GM12878 (cell line): ENCODE data around the gene PRG2. TPM values are rescaled to one million over a fixed set of nuclear protein-coding genes. Genes with fewer than 3 reads are reported as not detected.
A peak's percentile ranks its signal among the peaks of the same experiment; 100 is the strongest.

Experiments
- ATAC-seq: fragments of 200-7000 bp; cut with Tn5 transposase; 3 replicates; pipeline ENCODE4 v1.9.1; 2020; ENCODE audit warnings: mild to moderate bottlenecking, moderate library complexity
- BruUV-seq: library from RNA; stranded (reverse); fragments of 400-500 nt; replicated peaks from 2 replicates; lab custom pipeline; 2021; lab: Mats Ljungman, UMichigan
- CTCF ChIA-PET: fragments of 300-600 bp; sonication (Branson Sonifier 250); formaldehyde crosslinking; extraction: SDS; loops from one replicate; lab custom pipeline; 2021; ENCODE audit warnings: inconsistent platforms; lab: Yijun Ruan, JAX
- POLR2A ChIA-PET: fragments of 350-600 bp; formaldehyde crosslinking; extraction: SDS; loops from one replicate; lab custom pipeline; 2021; ENCODE audit warnings: inconsistent platforms; lab: Charles Lee
- RAD21 ChIA-PET: fragments of 300-600 bp; sonication (Branson Sonifier 250); formaldehyde crosslinking; loops from one replicate; lab custom pipeline; 2023; ENCODE audit warnings: antibody characterized with exemption; ENCODE audit not compliant: unreplicated experiment; lab: Charles Lee
- SMC1A ChIA-PET: fragments of 300-600 bp; sonication (Branson Sonifier 250); formaldehyde crosslinking; loops from one replicate; lab custom pipeline; 2023; ENCODE audit not compliant: unreplicated experiment, uncharacterized antibody; lab: Charles Lee
- DNase-seq: peaks from one replicate; pipeline ENCODE4 v3.0.0-alpha.2; 2011; ENCODE audit warnings: low read depth, low spot score
- FAIRE-seq: peaks from 3 replicates; lab custom pipeline; 2011; peaks lifted over from hg19 to GRCh38; lab: Jason Lieb, UNC
- H2AFZ ChIP-seq: 2 replicates; pipeline ENCODE4 v1.6.0; 2011; ENCODE audit warnings: low read depth, low read length, control low read depth; ENCODE audit not compliant: control insufficient read depth
- H3K27ac ChIP-seq: 2 replicates; pipeline ENCODE4 v1.5.1; 2011; ENCODE audit warnings: control low read depth; ENCODE audit not compliant: control insufficient read depth, insufficient read depth
- H3K27me3 ChIP-seq, 2 experiments: replicated peaks in 1 of 2; 2 replicates each; pipeline versions ENCODE4 v1.6.0 to v1.6.1; 2011; ENCODE audit warnings: low read length in 1 of 2; ENCODE audit not compliant: control insufficient read depth in 2 of 2, insufficient read depth in 2 of 2
- H3K36me3 ChIP-seq, 2 experiments: 2 replicates each; pipeline ENCODE4 v1.5.1; 2011; ENCODE audit warnings: low read length in 1 of 2; ENCODE audit not compliant: control insufficient read depth in 2 of 2, insufficient read depth in 2 of 2
- H3K4me1 ChIP-seq: 2 replicates; pipeline ENCODE4 v1.6.1; 2011; ENCODE audit warnings: mild to moderate bottlenecking, low read length, moderate library complexity, mixed read lengths; ENCODE audit not compliant: control insufficient read depth, insufficient read depth
- H3K4me2 ChIP-seq: 2 replicates; pipeline ENCODE4 v1.6.0; 2011; ENCODE audit warnings: control low read depth; ENCODE audit not compliant: control insufficient read depth, insufficient read depth
- H3K4me3 ChIP-seq: fragments of 200-600 bp; sonication (generic); 2 replicates; pipeline ENCODE4 v1.5.1; 2016
- H3K79me2 ChIP-seq: 2 replicates; pipeline ENCODE4 v1.6.0; 2011; ENCODE audit warnings: low read length; ENCODE audit not compliant: control insufficient read depth, insufficient read depth
- H3K9ac ChIP-seq: 2 replicates; pipeline ENCODE4 v1.8.0; 2011; ENCODE audit warnings: low read length, control low read depth, mixed read lengths; ENCODE audit not compliant: control insufficient read depth, insufficient read depth
- H3K9me3 ChIP-seq: replicated peaks from 3 replicates; pipeline ENCODE4 v1.5.1; 2011; ENCODE audit warnings: mild to moderate bottlenecking, low read length; ENCODE audit not compliant: control insufficient read depth, insufficient read depth
- H4K20me1 ChIP-seq: 2 replicates; pipeline ENCODE4 v1.6.0; 2011; ENCODE audit not compliant: control insufficient read depth, insufficient read depth
- WGBS: methylation state at CpG from one replicate; pipeline ENCODE4 v1.1.6; 2016; ENCODE audit warnings: low lambda C conversion rate; ENCODE audit not compliant: insufficient replicate concordance, insufficient coverage; ENCODE audit errors: missing lambda C conversion rate; 5-methylcytosine and 5-hydroxymethylcytosine counted together
- in situ Hi-C: fragments of 300-500 bp; cut with MboI; formaldehyde crosslinking; loops from 9 replicates; pipeline ENCODE4 v1.14.3; 2018; ENCODE audit warnings: mixed read lengths
- intact Hi-C: fragments of 100-400 bp; cut with micrococcal nuclease; formaldehyde crosslinking; loops from one replicate; pipeline ENCODE4 v1.14.2; 2022; ENCODE audit not compliant: unreplicated experiment
- polyA plus RNA-seq, 11 experiments: library from polyadenylated mRNA; depleted of rRNA in 4 of 11; unstranded in 6 of 11; stranded (reverse) in 5 of 11; fragments of >200 nt; fragmentation: Nextera tagmentation in 4 of 11; fragmentation: Illumina TruSeq in 1 of 11; extraction: Ambion mirVana in 4 of 11; extraction: Trizol in 1 of 11; gene quantifications; 1 replicate in 1 of 11; 2 replicates in 10 of 11; pipeline versions ENCODE4 v1.2.1 to v1.2.3, GENCODE V29; 2011 to 2016; ENCODE audit warnings: inconsistent platforms in 2 of 11, missing spikeins in 2 of 11, low read depth in 1 of 11
- total RNA-seq, 4 experiments: library from RNA; depleted of rRNA in 3 of 4; stranded (reverse); fragments of >200 nt in 3 of 4; fragmentation: Illumina TruSeq in 1 of 4; extraction: Trizol in 1 of 4; gene quantifications; 2 replicates each; pipeline versions ENCODE4 v1.2.1 to v1.2.3, GENCODE V29; 2013 to 2021
- TF ChIP-seq, protein P1 (sequence below), 3 experiments: IDR thresholded peaks in 2 of 3; conservative IDR thresholded peaks in 1 of 3; 2 replicates each; pipeline ENCODE4 v1.5.1; 2011; ENCODE audit warnings: low read depth in 3 of 3, low read length in 3 of 3, mild to moderate bottlenecking in 3 of 3, control low read depth in 2 of 3, moderate library complexity in 2 of 3, inconsistent platforms in 1 of 3, mixed read lengths in 1 of 3; ENCODE audit not compliant: control insufficient read depth in 2 of 3, insufficient read depth in 1 of 3; ENCODE audit errors: extremely low read depth in 1 of 3
- TF ChIP-seq, protein P2 (sequence below): fragments of 450-650 bp; conservative IDR thresholded peaks from 2 replicates; pipeline ENCODE4 v1.6.1; 2017; ENCODE audit warnings: mild to moderate bottlenecking, moderate library complexity

PRG2 gene
- total and polyA plus RNA-seq, 10 of the 15 experiments (the other 5 are each of a cell fraction or from before 2014, with no cell fraction given), result 0.10 to 1.7 (median 0.56) TPM; not detected in 2

DNA sequence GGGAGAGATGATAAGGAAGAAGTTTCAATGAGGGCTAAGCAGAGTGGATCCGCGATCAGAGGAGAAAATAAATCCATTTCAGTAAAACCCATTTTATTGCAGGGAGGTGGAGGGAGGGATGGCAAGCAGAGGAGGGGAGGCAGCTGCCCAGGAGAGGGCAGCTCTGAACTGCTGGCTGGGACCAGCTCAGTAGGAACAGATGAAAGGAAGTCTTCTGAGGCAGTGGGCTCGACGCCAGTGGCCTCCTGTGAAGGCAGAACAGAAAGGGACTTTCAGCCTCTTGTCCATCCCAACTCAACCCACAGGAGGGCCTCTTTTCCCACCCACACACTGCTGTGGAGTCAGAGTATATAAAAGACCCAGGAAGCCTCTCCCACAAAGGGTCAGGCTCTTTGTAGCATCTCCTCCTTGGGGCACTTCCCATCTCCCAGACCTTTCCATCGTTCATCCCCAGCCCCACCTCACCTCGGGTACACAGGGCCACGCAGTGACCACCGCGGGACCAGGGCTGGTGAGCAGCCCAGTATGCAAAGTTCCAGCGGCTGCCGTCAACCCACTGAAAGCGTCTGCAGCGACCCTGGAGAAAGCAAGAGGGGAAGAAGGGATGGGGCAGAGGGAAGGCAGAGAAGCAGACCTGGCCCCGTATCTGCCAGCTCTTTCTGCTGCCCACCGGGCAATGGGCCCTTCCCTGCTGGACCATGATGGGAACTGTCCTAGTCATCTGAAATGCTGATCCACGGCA lies 3.0 kb downstream of the PRG2 start:
- Histone ChIP-seq H3K79me2 (no peaks in the 10 kb centered on the region), H3K4me3 (no peak overlapping the region), H3K9me3 (no peaks in the 10 kb centered on the region), H3K4me1 (no peaks in the 10 kb centered on the region), H2AFZ (no peak overlapping the region), H4K20me1 (no peaks in the 10 kb centered on the region), H3K27ac (no peak overlapping the region), H3K36me3 (no peaks in the 10 kb centered on the region), H3K27me3 (no peaks in the 10 kb centered on the region), H3K4me2 (no peak overlapping the region), H3K9ac (no peak overlapping the region)
- no TSS peak for BruUV-seq
- WGBS, result 73% methylated on average over 16 of the region's 16 CpGs
- intact Hi-C loops (no loop called here), in situ Hi-C loops (no loop called here)
- ChIA-PET CTCF (no interaction called here), RAD21 (no interaction called here), SMC1A (no interaction called here), POLR2A (no interaction called here)
- TF ChIP-seq, protein P1, sequence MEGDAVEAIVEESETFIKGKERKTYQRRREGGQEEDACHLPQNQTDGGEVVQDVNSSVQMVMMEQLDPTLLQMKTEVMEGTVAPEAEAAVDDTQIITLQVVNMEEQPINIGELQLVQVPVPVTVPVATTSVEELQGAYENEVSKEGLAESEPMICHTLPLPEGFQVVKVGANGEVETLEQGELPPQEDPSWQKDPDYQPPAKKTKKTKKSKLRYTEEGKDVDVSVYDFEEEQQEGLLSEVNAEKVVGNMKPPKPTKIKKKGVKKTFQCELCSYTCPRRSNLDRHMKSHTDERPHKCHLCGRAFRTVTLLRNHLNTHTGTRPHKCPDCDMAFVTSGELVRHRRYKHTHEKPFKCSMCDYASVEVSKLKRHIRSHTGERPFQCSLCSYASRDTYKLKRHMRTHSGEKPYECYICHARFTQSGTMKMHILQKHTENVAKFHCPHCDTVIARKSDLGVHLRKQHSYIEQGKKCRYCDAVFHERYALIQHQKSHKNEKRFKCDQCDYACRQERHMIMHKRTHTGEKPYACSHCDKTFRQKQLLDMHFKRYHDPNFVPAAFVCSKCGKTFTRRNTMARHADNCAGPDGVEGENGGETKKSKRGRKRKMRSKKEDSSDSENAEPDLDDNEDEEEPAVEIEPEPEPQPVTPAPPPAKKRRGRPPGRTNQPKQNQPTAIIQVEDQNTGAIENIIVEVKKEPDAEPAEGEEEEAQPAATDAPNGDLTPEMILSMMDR (IDR thresholded peaks at IDR 0.05 in 2 of 3, conservative IDR thresholded peaks at IDR 0.05 in 1 of 3; ENCODE audit: control insufficient read depth in 2 of 3, extremely low read depth in 1 of 3, insufficient read depth in 1 of 3, low read depth in 3 of 3, low read length in 3 of 3), result peak in 1 of 3 experiments; percentile 21; a peak in 2 of 6 replicates
- TF ChIP-seq, protein P2, sequence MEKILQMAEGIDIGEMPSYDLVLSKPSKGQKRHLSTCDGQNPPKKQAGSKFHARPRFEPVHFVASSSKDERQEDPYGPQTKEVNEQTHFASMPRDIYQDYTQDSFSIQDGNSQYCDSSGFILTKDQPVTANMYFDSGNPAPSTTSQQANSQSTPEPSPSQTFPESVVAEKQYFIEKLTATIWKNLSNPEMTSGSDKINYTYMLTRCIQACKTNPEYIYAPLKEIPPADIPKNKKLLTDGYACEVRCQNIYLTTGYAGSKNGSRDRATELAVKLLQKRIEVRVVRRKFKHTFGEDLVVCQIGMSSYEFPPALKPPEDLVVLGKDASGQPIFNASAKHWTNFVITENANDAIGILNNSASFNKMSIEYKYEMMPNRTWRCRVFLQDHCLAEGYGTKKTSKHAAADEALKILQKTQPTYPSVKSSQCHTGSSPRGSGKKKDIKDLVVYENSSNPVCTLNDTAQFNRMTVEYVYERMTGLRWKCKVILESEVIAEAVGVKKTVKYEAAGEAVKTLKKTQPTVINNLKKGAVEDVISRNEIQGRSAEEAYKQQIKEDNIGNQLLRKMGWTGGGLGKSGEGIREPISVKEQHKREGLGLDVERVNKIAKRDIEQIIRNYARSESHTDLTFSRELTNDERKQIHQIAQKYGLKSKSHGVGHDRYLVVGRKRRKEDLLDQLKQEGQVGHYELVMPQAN, result no peak
- DNase-seq, result no peak
- FAIRE-seq, result no peak
- no peak; the same call in 1 of the 3 replicates for ATAC-seq
